Heart right ventricle (tissue), 16 donors: ENCODE measurements around the gene DNHD1. TPM values are rescaled to one million over a fixed set of nuclear protein-coding genes. Genes with fewer than 3 reads are reported as not detected.

ENCODE experiments used
- ATAC-seq, 8 donors: fragments of 200-7000 bp; cut with Tn5 transposase; one replicate each; pipeline ENCODE4 v1.9.1; 2020; ENCODE audit warnings: mild to moderate bottlenecking in 8 of 8, moderate library complexity in 8 of 8, moderate number of reproducible peaks in 1 of 8
- DNase-seq, 2 donors: peaks; one replicate each; pipeline ENCODE4 v3.0.0-alpha.2; 2020
- H3K27ac ChIP-seq, 10 donors: fragments of 200-600 bp; sonication (generic) in 2 of 10; one replicate each; pipeline versions ENCODE4 v1.5.0 to v1.8.0; 2020 to 2022; ENCODE audit warnings: mild to moderate bottlenecking in 3 of 10
- H3K27me3 ChIP-seq, 7 donors: fragments of 200-600 bp; one replicate each; pipeline ENCODE4 v1.8.0; 2021 to 2022; ENCODE audit warnings: mild to moderate bottlenecking in 2 of 7
- H3K36me3 ChIP-seq, 9 donors: fragments of 200-600 bp; sonication (generic) in 1 of 9; one replicate each; pipeline versions ENCODE4 v1.5.0 to v1.8.0; 2020 to 2022; ENCODE audit warnings: mild to moderate bottlenecking in 2 of 9
- H3K4me1 ChIP-seq, 9 donors: fragments of 200-600 bp; sonication (generic) in 1 of 9; one replicate each; pipeline versions ENCODE4 v1.5.0 to v1.8.0; 2020 to 2022; ENCODE audit warnings: mild to moderate bottlenecking in 4 of 9
- H3K4me3 ChIP-seq, 10 donors: fragments of 200-600 bp; sonication (generic) in 2 of 10; one replicate each; pipeline versions ENCODE4 v1.5.0 to v1.8.0; 2020 to 2022; ENCODE audit warnings: mild to moderate bottlenecking in 7 of 10, moderate library complexity in 2 of 10
- H3K9me3 ChIP-seq, 11 donors: fragments of 200-600 bp in 10 of 11; sonication (generic) in 2 of 11; one replicate each; pipeline versions ENCODE4 v1.5.0 to v1.8.0; 2013 to 2022; ENCODE audit warnings: mild to moderate bottlenecking in 2 of 11, control low read depth in 1 of 11, moderate library complexity in 1 of 11
- WGBS, 2 donors: extraction: QIAGEN DNeasy Blood & Tissue Kit; methylation state at CpG; one replicate each; pipeline ENCODE4 v1.1.7; 2013; ENCODE audit warnings: inconsistent platforms in 1 of 2; 5-methylcytosine and 5-hydroxymethylcytosine counted together
- intact Hi-C, 10 donors: fragments of 100-400 bp; cut with DNase I; formaldehyde crosslinking; loops; one replicate each; pipeline versions ENCODE4 v1.11.1 to v1.14.2; 2022
- polyA plus RNA-seq, 2 donors: library from polyadenylated mRNA; stranded (reverse); fragments of 200-250 nt; gene quantifications; one replicate each; pipeline ENCODE4 v1.2.3, GENCODE V29; 2013
- total RNA-seq, 10 donors: library from RNA; stranded (reverse); fragmentation: NEBNext Ultra II Directional in 3 of 10; extraction: Animal tissue kit (Norgen Biotek cat#: 25700) in 3 of 10; gene quantifications; one replicate each; pipeline versions ENCODE4 v1.2.1 to v1.2.4, GENCODE V29; 2021 to 2023
- TF ChIP-seq, protein P1 (sequence below), 9 donors: fragments of 200-600 bp; sonication (generic) in 2 of 9; IDR thresholded peaks; one replicate each; pipeline versions ENCODE4 v1.5.0 to v1.8.0; 2021 to 2022; ENCODE audit warnings: antibody characterized with exemption in 9 of 9, mild to moderate bottlenecking in 5 of 9, moderate library complexity in 1 of 9
- donor health status: Arrhythmogenic right ventricular cardiomyopathy.
- donor health status: ischemic (EF 13 %, LVEDD 7.1; RV severe dilation, severe dysfunction).
- donor health status: healthy with polysubstance abuse.
- donor health status: DM: no; HTN: yes; CAD: no.
- donor health status: DM: no; HTN: no; CAD: no.
- donor health status: ischemic (EF 25% LVEDD 6.9; RV normal size, moderate dysfunction).
- donor health status: ischemic (EF 25% LVEDD 5.7; RV mildly dilated, moderate dysfunction).
- donor health status: healthy.
- donor health status: DM: yes; HTN: yes; CAD: no.
- donor health status: Ischemic cardiomyopathy.
- donor health status: ischemic (EF 35%, LVEDD 5.7; RV mildly dilated, moderate dysfunction).
- donor health status: nonischemic (EF 11% LVEDD 7.7; RV severe dilation, severe dysfunction).
- donor health status: DM: yes; HTN: yes; CAD: no.
- donor health status: PGD.
- donor health status: ischemic (EF 29% LVEDD 5.4; RV normal size, mild dysfunction).
- donor health status: nonischemic (EF 23%, LVEDD 6.1; RV moderate dilation, normal function).

DNHD1 gene
- total and polyA plus RNA-seq, 12 donors, result 1.7 to 13.8 (median 6.5) TPM

DNA sequence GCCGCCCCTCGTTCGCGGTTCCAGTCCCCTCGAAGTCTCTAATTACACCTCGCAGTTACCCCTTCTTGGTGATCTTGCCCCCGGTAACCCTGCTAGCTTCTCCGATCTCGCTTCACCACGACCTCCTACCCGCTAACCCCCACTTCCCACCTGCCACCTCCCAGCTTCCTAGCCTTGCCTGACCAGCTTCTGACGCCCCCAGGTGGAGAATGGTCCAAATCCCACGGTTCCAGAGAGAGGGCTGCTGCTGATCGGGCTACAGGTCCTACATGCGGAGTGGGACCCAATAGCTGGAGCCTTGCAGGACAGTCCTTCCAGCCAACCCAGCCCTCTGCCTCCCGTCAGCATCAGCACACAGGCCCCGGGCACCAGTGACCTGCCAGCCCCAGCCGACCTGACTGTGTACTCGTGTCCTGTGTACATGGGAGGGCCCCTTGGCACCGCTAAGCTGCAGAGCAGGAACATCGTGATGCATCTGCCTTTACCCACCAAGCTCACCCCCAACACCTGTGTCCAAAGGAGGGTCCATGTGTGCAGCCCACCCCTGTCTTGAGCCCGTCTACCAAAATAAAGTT is 74.4 kb downstream of the DNHD1 start:
- Histone ChIP-seq H3K36me3 (peaks cover 0 to 8% (median 0%) of the 10 kb centered on the region in 9 donors), H3K4me1 (peaks cover 0 to 35% (median 18%) of the 10 kb centered on the region in 9 donors), H3K9me3 (no peaks in the 10 kb centered on the region), H3K27ac (no peak overlapping the region), H3K4me3 (peak overlapping the region in 1 of 10 donors; percentile 24), H3K27me3 (no peaks in the 10 kb centered on the region)
- 77 to 79% methylated on average over 22 of the region's 22 CpGs for WGBS, 2 donors
- DNase-seq (no peak), ATAC-seq (no peak)
- TF ChIP-seq, protein P1, sequence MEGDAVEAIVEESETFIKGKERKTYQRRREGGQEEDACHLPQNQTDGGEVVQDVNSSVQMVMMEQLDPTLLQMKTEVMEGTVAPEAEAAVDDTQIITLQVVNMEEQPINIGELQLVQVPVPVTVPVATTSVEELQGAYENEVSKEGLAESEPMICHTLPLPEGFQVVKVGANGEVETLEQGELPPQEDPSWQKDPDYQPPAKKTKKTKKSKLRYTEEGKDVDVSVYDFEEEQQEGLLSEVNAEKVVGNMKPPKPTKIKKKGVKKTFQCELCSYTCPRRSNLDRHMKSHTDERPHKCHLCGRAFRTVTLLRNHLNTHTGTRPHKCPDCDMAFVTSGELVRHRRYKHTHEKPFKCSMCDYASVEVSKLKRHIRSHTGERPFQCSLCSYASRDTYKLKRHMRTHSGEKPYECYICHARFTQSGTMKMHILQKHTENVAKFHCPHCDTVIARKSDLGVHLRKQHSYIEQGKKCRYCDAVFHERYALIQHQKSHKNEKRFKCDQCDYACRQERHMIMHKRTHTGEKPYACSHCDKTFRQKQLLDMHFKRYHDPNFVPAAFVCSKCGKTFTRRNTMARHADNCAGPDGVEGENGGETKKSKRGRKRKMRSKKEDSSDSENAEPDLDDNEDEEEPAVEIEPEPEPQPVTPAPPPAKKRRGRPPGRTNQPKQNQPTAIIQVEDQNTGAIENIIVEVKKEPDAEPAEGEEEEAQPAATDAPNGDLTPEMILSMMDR (IDR thresholded peaks at IDR 0.05), result no peak
- intact Hi-C loops, result no loop called here

DNA sequence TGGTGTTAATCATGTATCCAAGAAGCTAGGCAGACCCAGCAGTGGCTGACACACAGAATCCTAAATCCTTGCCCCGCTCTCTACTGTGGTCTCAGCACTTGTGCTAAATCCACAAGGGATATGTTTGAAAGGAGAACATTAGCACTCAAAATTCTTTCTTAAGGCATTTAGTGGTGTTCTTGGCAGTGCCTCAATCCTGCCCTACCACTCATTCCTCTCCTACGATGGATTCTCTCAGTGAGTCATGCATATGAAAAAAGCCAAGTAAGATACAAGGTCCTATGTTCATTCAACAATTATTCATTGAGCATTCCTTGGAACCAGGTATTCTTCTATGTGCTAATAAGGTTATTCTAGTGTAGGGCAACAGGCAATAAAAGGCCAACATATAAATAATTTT is 75.1 kb downstream of the DNHD1 start:
- peaks cover 0 to 8% (median 0%) of the 10 kb centered on the region in 9 donors for H3K36me3 ChIP-seq
- DNase-seq (no peak), ATAC-seq (no peak)
- 70 to 74% methylated on average over 2 of the region's 2 CpGs for WGBS, 2 donors
- H3K27me3 ChIP-seq, result no peaks in the 10 kb centered on the region
- TF ChIP-seq, protein P1 (IDR thresholded peaks at IDR 0.05), result no peak
- no peak overlapping the region for H3K4me3 ChIP-seq
- no peak overlapping the region for H3K27ac ChIP-seq
- H3K4me1 ChIP-seq, result peaks cover 4 to 38% (median 25%) of the 10 kb centered on the region in 9 donors
- intact Hi-C loops, result no loop called here
- no peaks in the 10 kb centered on the region for H3K9me3 ChIP-seq

DNA sequence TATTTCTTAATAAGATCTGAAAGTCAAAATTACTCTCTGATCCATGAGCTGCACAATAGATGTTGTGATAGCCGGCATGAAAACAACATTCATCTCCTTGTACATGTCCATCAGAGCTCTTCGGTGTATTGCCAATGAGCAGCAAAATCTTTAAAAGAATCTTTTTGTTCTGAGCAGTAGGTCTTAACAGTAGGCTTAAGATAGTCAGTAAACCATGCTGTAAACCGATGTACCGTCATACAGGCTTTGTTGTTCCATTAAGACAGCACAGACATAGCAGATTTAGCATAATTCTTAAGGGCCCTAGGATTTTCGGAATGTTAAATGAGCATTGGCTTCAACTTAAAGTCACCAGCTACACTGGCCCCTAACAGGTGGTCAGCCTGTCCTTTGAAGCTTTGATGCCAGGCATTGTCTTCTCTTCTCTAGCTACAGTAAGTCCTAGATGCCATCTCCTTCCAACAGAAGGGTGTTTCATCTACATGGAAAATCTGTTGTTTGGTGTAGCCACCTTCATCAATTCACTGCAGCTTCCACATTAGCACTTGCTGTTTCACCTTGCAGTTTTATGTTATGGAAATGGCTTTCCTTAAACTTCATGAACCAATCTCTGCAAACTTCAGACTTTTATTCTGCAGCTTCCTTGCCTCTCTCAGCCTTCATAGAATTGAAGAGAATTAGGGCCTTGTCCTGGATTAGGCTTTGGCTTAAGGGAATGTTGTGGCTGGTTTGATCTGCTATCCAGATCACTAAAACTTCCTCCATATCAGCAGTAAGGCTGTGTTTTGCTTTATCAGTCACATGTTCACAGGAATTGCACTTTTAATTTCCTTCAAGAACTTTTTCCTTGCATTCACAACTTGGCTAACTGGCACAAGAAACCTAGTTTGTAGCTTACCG is 78.0 kb downstream of the DNHD1 start:
- 84 to 90% methylated on average over 6 of the region's 6 CpGs for WGBS, 2 donors
- intact Hi-C loops, result no loop called here
- H3K27me3 ChIP-seq, result no peaks in the 10 kb centered on the region
- TF ChIP-seq, protein P1 (IDR thresholded peaks at IDR 0.05), result no peak
- H3K9me3 ChIP-seq, result no peaks in the 10 kb centered on the region
- no peak overlapping the region for H3K4me3 ChIP-seq
- H3K27ac ChIP-seq, result peak overlapping the region in 2 of 10 donors; percentile 24 to 54
- ATAC-seq (no peak), DNase-seq (no peak)
- H3K4me1 ChIP-seq, result peaks cover 10 to 27% (median 23%) of the 10 kb centered on the region in 9 donors
- H3K36me3 ChIP-seq, result peaks cover 0 to 8% (median 0%) of the 10 kb centered on the region in 9 donors

DNA sequence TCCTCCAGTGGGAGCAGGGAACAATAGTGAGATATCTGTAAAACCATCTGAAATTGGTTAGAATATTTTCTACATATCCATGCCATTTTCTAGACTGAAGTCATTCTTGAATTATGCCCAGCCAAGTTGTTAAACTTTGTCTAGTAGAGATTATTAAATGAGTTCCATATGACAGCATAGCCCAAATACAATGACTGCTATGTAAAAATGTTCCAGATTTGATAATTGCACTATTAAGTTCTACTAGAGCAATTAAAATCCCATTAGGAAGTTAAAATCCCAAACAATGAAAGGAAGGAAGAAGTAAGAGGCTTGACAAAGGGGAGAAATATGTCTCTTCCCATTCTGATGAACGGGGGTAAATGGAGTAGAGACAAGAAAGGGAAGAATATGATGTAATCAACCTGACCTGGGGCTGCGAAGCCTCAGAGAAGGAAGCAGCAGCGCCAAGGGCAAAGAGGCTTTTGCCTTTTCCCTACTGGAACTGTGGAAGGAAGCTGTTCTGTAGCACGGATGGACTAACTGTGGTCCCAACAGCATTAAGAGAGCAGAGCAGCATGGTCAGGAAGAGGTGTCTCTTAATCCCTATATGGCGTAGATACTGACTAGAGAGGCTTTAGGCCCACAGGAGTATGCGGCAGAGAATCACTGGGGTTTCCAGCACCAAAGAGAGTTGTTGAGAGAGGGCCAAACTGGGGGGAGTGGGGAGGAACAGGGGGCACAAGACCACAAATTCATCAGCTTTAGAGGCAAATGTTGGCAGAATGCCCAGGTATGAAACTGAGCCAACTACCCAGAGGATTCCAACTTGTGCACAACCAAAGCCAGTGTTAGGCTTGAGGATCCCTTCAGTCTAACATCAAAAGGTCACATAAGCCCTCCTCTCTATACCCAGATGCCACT is 79.6 kb downstream of the DNHD1 start:
- Histone ChIP-seq H3K27ac (peak overlapping the region in 9 of 10 donors; percentile 37 to 82 (median 63)), H3K27me3 (no peaks in the 10 kb centered on the region), H3K36me3 (no peaks in the 10 kb centered on the region), H3K9me3 (peaks cover 0 to 4% (median 0%) of the 10 kb centered on the region in 11 donors), H3K4me1 (peaks cover 10 to 27% (median 21%) of the 10 kb centered on the region in 9 donors), H3K4me3 (no peak overlapping the region)
- 17 to 24% methylated on average over 6 of the region's 6 CpGs for WGBS, 2 donors
- TF ChIP-seq, protein P1 (IDR thresholded peaks at IDR 0.05), result no peak
- ATAC-seq (peak; percentile 63 to 85 (median 75)), DNase-seq (peak in 1 of 2 donors; percentile 60)
- intact Hi-C loops, result no loop called here
